ENCODE data around the gene MYO9A. TPM values are rescaled to one million over a fixed set of nuclear protein-coding genes. Genes with fewer than 3 reads are reported as not detected.

The MYO9A gene
- total RNA-seq, 4 donors from 2014 or later, result 88.5 to 183 (median 115) TPM

- no peak overlapping the region for H3K4me3 ChIP-seq (replicated peaks in 1 of 3)
- peaks cover 6 to 13% of the 10 kb centered on the region in 2 donors for H3K36me3 ChIP-seq
- WGBS, 2 donors, result 98 to 99% methylated on average over 1 of the region's 1 CpG
- H3K27ac ChIP-seq, result no peak overlapping the region
- DNase-seq, result no peak
- H3K4me1 ChIP-seq, result no peaks in the 10 kb centered on the region
- no peaks in the 10 kb centered on the region for H3K27me3 ChIP-seq
- intact Hi-C loops (cut with DNase I), result no loop called here
- no peak for TF ChIP-seq POLR2A (IDR thresholded peaks at IDR 0.05)
- TF ChIP-seq CTCF (IDR thresholded peaks at IDR 0.05), result no peak
- no peaks in the 10 kb centered on the region for H3K9me3 ChIP-seq
Measured at GRCh38 chr15:71931261-71931660, 186.7 kb downstream of the MYO9A start.

- no peak for DNase-seq
- no peaks in the 10 kb centered on the region for H3K27me3 ChIP-seq
- no peak overlapping the region for H3K4me3 ChIP-seq (replicated peaks in 1 of 3)
- no peak overlapping the region for H3K27ac ChIP-seq
- TF ChIP-seq CTCF (IDR thresholded peaks at IDR 0.05) (no peak), POLR2A (IDR thresholded peaks at IDR 0.05) (no peak)
- H3K4me1 ChIP-seq, result no peaks in the 10 kb centered on the region
- H3K36me3 ChIP-seq, result no peaks in the 10 kb centered on the region
- 85 to 88% methylated on average over 10 of the region's 10 CpGs for WGBS, 2 donors
- intact Hi-C loops (cut with DNase I), result no loop called here
- no peaks in the 10 kb centered on the region for H3K9me3 ChIP-seq
Measured at GRCh38 chr15:71925145-71925544, 192.8 kb downstream of the MYO9A start.

- no peaks in the 10 kb centered on the region for H3K4me1 ChIP-seq
- H3K9me3 ChIP-seq, result no peaks in the 10 kb centered on the region
- no peak for DNase-seq
- 90 to 95% methylated on average over 3 of the region's 3 CpGs for WGBS, 2 donors
- H3K4me3 ChIP-seq (replicated peaks in 1 of 3), result no peak overlapping the region
- no peaks in the 10 kb centered on the region for H3K36me3 ChIP-seq
- TF ChIP-seq CTCF (IDR thresholded peaks at IDR 0.05), result no peak
- TF ChIP-seq POLR2A (IDR thresholded peaks at IDR 0.05), result no peak
- intact Hi-C loops (cut with DNase I), result no loop called here
- no peak overlapping the region for H3K27ac ChIP-seq
- no peaks in the 10 kb centered on the region for H3K27me3 ChIP-seq
Measured at GRCh38 chr15:71921191-71921590, 196.8 kb downstream of the MYO9A start.

GRCh38 chr15:71920573-71920972, 197.4 kb downstream of the MYO9A start:
- Histone ChIP-seq H3K27me3 (no peaks in the 10 kb centered on the region), H3K9me3 (no peaks in the 10 kb centered on the region), H3K36me3 (no peaks in the 10 kb centered on the region), H3K4me3 (replicated peaks in 1 of 3) (no peak overlapping the region), H3K4me1 (no peaks in the 10 kb centered on the region), H3K27ac (no peak overlapping the region)
- DNase-seq, result no peak
- intact Hi-C loops (cut with DNase I), result no loop called here
- no peak for TF ChIP-seq POLR2A (IDR thresholded peaks at IDR 0.05)
- TF ChIP-seq CTCF (IDR thresholded peaks at IDR 0.05), result no peak
- WGBS, 2 donors, result 96% methylated on average over 6 of the region's 6 CpGs

- intact Hi-C loops (cut with DNase I), result no loop called here
- Histone ChIP-seq H3K27ac (no peak overlapping the region), H3K4me3 (replicated peaks in 1 of 3) (no peak overlapping the region), H3K27me3 (no peaks in the 10 kb centered on the region), H3K36me3 (peaks cover 0 to 3% of the 10 kb centered on the region in 2 donors), H3K9me3 (no peaks in the 10 kb centered on the region), H3K4me1 (no peaks in the 10 kb centered on the region)
- 85 to 95% methylated on average over 3 of the region's 3 CpGs for WGBS, 2 donors
- TF ChIP-seq CTCF (IDR thresholded peaks at IDR 0.05) (no peak), POLR2A (IDR thresholded peaks at IDR 0.05) (no peak)
- DNase-seq, result no peak
Measured at GRCh38 chr15:71916834-71917233, 201.1 kb downstream of the MYO9A start.

All from thyroid gland (tissue), 4 donors.